ENCODE measurements around the gene HINFP. TPM values are rescaled to one million over a fixed set of nuclear protein-coding genes. Genes with fewer than 3 reads are reported as not detected.
"Not testable (repeated sequence)": the region's sequence is repeated elsewhere in the genome, so short reads cannot be mapped to it uniquely, and the experiment has no call there.

Gene HINFP
- total RNA-seq, 2 donors from 2014 or later: 10.8 to 13.4 TPM

DNA sequence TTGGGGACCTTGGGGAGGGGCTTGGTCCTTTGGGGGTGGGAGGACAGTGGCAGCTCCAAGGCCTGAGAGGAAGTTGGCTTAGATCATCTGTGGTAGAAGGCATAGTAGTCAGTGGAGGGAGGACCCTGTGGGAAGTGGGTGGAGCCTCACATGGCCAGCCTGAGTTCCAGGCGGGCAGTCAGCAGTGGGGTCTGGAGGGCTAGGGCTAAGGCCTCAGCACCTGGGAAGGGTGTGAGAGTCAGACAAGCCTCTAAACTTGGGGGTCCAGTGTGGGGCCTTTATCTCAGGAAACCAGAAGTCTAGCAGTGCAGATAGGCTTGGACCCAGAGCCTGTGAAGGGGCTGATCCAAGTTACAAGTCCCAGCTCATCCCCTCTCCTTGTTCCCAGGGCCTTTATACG lies 51.1 kb downstream of the HINFP start:
- DNase-seq (ENCODE audit: low spot score): no peak
- intact Hi-C loops (cut with DNase I): no loop called here

DNA sequence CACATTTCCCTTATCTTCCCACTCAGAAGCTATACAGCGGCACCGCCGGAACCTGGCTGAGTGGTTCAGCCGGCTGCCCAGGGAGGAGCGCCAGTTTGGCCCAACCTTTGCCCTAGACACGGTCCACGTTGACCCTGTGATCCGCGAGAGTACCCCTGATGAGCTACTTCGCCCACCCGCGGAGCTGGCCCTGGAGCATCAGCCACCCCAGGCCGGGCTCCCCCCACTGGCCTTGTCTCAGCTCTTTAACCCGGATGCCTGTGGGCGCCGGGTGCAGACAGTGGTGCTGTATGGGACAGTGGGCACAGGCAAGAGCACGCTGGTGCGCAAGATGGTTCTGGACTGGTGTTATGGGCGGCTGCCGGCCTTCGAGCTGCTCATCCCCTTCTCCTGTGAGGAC lies 52.1 kb downstream of the HINFP start:
- DNase-seq (ENCODE audit: low spot score): no peak
- intact Hi-C loops (cut with DNase I): no loop called here

DNA sequence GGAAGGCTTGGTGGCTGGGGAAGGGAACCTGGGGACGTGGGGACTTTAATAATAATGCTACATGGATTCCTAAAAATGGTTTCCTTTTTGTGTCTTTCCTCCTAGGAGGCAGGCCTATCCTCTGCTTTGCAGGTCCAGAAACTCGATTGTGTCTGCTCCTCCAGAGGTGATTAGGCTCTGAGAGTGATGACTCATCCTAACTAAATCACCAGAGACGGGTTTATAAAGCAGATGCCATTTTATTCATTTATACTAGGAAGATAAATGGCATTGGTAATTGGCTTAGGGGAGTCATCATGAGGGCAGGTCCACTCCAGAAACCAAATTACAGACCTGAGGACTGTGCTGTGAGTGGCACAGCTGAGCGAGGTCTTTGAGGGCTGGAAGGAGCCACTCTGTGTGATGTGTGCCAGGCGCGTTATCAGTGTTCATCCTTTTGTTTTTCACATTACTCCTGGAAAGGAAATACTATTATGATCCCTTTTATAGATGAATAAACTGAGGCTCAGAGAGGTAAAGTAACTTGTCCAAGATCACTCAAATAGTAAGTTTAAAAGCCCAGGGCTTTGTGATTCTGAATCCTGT lies 54.2 kb downstream of the HINFP start:
- intact Hi-C loops (cut with DNase I): no loop called here
- DNase-seq (ENCODE audit: low spot score): no peak

DNA sequence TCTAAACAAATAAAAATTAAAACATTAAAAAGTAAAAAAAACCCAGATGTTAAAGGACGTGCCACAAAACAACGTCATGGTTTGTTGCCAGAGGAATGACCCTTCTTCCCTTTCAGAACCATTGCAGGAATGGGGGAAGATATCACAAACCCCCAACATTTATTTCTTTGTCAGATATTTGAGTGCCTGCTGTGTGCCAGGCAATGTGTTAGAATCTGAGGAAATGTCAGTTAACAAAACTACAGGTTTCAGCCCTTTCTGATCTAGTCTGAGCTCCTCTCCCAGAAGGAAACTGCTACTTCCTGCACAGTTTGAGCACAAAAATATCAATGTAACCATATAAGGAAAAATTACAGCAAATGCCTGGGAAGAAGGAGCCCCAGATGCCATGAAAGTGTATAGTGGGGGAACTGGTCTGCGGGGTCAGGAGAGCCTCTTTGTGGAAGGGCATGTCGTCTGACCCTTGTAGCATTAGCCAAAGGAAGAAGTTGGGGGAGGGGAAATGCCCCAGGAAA lies 56.8 kb downstream of the HINFP start:
- intact Hi-C loops (cut with DNase I): no loop called here
- DNase-seq (ENCODE audit: low spot score): no peak

DNA sequence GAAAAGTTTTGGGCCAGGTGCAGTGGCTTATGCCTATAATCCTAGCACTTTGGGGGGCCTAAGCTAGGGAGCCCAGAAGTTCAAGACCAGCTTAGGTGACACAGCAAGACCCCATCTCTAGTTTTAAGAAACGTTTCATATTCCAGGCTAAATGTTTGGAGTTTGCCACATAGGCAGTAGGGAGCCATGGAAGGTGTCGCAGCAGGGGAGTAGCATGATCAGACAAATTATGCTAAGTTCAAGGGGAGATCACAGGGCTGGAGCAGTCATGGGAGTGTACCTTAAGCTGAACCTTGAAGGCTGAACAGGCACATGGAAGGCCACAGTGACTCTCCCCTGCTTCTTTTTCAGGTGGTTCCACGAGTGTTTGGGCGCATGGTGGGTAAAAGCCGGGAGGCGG lies 58.0 kb downstream of the HINFP start:
- intact Hi-C loops (cut with DNase I): no loop called here
- no peak for DNase-seq (ENCODE audit: low spot score)

DNA sequence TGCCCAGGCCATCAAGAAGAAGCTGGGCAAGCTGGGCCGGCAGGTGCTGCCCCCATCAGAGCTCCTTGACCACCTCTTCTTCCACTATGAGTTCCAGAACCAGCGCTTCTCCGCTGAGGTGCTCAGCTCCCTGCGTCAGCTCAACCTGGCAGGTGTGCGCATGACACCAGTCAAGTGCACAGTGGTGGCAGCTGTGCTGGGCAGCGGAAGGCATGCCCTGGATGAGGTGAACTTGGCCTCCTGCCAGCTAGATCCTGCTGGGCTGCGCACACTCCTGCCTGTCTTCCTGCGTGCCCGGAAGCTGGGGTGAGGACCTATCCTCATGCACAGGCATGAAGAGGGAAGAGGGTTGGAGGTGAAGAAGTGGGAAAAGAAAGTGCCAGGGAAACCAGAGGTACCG lies 58.6 kb downstream of the HINFP start:
- intact Hi-C loops (cut with DNase I): no loop called here

DNA sequence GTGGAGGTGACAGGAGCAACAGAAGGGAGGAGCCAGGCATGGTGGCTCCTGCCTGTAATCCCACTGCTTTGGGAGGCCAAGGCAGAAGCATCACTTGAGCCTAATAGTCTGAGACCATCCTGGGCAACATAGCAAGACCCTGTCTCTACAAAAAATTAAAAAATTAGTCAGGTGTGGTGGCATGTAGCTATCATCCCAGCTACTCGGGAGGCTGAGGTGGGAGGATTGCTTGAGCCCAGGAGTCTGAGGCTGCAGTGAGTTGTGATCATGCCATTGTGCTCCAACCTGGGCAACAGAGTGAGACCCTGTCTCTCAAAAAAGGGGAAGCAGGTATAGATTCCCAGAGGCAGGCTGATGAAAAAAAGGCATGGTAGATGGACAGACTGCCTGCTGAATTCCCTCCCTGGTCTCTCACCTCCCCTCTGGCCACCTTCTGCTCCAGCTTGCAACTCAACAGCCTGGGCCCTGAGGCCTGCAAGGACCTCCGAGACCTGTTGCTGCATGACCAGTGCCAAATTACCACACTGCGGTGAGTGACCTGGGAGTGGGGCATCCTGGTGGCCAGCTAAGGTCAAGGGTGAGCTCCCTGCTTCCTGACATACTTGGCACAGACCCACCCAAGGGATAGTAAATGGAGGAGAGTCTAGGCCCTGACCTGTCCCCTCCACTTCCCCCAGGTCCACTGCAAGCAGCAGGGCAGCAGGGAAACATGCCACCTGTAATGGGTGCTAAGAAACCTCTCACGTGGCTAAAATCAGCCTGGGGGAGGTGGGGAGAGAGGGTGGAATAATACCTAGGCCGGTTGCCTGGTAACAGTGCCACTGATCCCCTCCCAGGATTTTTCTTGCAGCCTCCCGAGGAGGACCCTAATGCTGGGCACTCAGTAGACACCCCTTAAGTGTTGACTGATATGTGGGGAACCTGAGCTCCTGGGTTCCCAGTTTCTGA lies 59.6 kb downstream of the HINFP start:
- intact Hi-C loops (cut with DNase I): no loop called here
- no peak for DNase-seq (ENCODE audit: low spot score)

More for the DNA sequence above, 58.6 kb downstream of the HINFP start:
- no peak for DNase-seq (ENCODE audit: low spot score)

DNA sequence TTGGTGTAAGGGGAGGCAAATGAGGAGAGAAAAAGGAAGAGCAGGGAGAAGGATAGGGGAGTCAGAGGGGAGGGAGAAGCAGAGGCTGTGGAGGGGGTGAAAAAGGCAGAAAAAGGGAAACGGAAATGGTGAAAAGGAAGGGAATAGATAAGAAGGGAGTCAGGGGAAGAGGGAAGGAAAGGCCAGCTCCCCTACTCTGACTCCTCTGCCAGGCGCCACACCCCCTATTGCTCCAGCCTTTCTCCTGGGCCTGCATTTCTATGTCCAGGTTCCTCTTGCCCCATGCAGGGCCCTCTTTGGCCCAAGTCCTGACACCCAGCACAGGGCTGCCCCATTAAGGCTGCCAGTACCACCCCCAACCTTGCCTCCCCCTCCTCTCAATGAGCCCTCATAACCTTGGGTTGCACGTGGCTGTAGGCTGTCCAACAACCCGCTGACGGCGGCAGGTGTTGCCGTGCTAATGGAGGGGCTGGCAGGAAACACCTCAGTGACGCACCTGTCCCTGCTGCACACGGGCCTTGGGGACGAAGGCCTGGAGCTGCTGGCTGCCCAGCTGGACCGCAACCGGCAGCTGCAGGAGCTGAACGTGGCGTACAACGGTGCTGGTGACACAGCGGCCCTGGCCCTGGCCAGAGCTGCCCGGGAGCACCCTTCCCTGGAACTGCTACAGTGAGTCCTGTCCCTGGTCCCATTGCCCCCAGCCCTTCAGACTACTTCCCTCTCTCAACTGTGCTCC lies 60.5 kb downstream of the HINFP start:
- intact Hi-C loops (cut with DNase I): loop anchor here in 1 of 2 donors (1.0 kb wide), 1 partner anchor 19 kb away; no protein-coding TSS in a partner anchor
- DNase-seq (ENCODE audit: low spot score): no peak

DNA sequence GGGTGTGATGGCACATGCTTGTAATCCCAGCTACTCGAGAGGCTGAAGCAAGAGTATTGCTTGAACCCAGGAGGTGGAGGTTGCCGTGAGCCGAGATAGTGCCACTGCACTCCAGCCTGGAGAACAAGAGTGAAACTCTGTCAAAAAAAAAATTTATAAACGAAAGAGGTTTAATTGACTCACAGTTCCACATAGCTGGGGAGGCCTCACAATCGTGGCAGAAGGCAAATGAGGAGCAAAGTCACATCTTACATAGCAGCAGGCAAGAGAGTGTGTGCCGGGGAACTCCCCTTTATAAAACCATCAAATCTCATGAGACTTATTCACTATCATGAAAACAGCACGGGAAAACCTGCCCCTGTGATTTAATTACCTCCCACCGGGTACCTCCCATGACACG lies 63.0 kb downstream of the HINFP start:
- intact Hi-C loops (cut with DNase I): not testable (repeated sequence)

More for the DNA sequence above, 63.0 kb downstream of the HINFP start:
- DNase-seq (ENCODE audit: low spot score): not testable (repeated sequence)

Other genes with a start within 250 kb of the HINFP start
- under 1 TPM in 1 of 2 donors, not detected in 1; 0.10 TPM for gene CXCR5, start 237.7 kb upstream of the HINFP start, total RNA-seq
- 10 to 100 TPM; 89.2 to 89.5 TPM for gene BCL9L, start 195.7 kb upstream of the HINFP start, total RNA-seq
- not detected for gene UPK2, start 165.3 kb upstream of the HINFP start, total RNA-seq
- not detected for gene FOXR1, start 149.8 kb upstream of the HINFP start, total RNA-seq
- 10 to 100 TPM; 27.8 TPM for gene CENATAC, start 123.4 kb upstream of the HINFP start, total RNA-seq
- gene RPS25, start 103.2 kb upstream of the HINFP start, total RNA-seq: 100 to 1,000 TPM; 741 to 816 TPM
- gene TRAPPC4, start 102.8 kb upstream of the HINFP start, total RNA-seq: 10 to 100 TPM; 45.4 to 49.9 TPM
- 1 to 10 TPM; 6.0 to 7.8 TPM for gene SLC37A4, start 90.7 kb upstream of the HINFP start, total RNA-seq
- 100 to 1,000 TPM; 110 to 128 TPM for gene HYOU1, start 64.4 kb upstream of the HINFP start, total RNA-seq
- gene VPS11, start 53.8 kb upstream of the HINFP start, total RNA-seq: 10 to 100 TPM; 24.8 to 26.6 TPM
- 10 to 100 TPM; 16.8 to 21.1 TPM for gene HMBS, start 36.7 kb upstream of the HINFP start, total RNA-seq
- 10 to 100 TPM; 23.8 to 24.2 TPM for gene DPAGT1, start 19.7 kb upstream of the HINFP start, total RNA-seq
- 1 to 10 TPM; 7.4 to 8.5 TPM for gene C2CD2L, start 14.2 kb upstream of the HINFP start, total RNA-seq
- gene ABCG4, start 27.5 kb downstream of the HINFP start, total RNA-seq: under 1 TPM; 0.23 to 0.43 TPM
- gene NLRX1, start 47.1 kb downstream of the HINFP start, total RNA-seq: 10 to 100 TPM; 14.9 to 23.9 TPM
- gene NHERF4, start 63.9 kb downstream of the HINFP start, total RNA-seq: under 1 TPM in 1 of 2 donors, not detected in 1; 0.14 TPM
- 10 to 100 TPM; 23.3 to 32.8 TPM for gene CBL, start 84.8 kb downstream of the HINFP start, total RNA-seq
- gene MCAM, start 195.6 kb downstream of the HINFP start, total RNA-seq: 100 to 1,000 TPM; 528 to 559 TPM
- gene RNF26, start 212.9 kb downstream of the HINFP start, total RNA-seq: 10 to 100 TPM; 22.1 to 23.3 TPM
- 10 to 100 TPM; 57.7 to 63.0 TPM for gene C1QTNF5, start 219.3 kb downstream of the HINFP start, total RNA-seq
- not detected for gene MFRP, start 225.1 kb downstream of the HINFP start, total RNA-seq

All from posterior vena cava (tissue), 2 donors.